Activated naive CD8-positive, alpha-beta T cell treated with anti-CD3 and anti-CD28 coated beads for 36 hours (primary cell): ENCODE data around the gene GTF2A1. TPM values are rescaled to one million over a fixed set of nuclear protein-coding genes. Genes with fewer than 3 reads are reported as not detected.

Source experiments
- DNase-seq: peaks from one replicate; pipeline ENCODE4 v3.0.0; 2021
- H3K27ac Mint-ChIP-seq: one replicate; pipeline ENCODE4 v1.8.0; 2022; ENCODE audit warnings: mild to moderate bottlenecking, moderate library complexity, mixed read lengths
- H3K27me3 Mint-ChIP-seq: one replicate; pipeline ENCODE4 v1.8.0; 2022; ENCODE audit warnings: mild to moderate bottlenecking, mixed read lengths
- H3K36me3 Mint-ChIP-seq: one replicate; pipeline ENCODE4 v1.8.0; 2021; ENCODE audit warnings: mild to moderate bottlenecking, mixed read lengths
- H3K4me1 Mint-ChIP-seq: one replicate; pipeline ENCODE4 v1.8.0; 2021; ENCODE audit warnings: mixed read lengths
- H3K4me3 Mint-ChIP-seq: one replicate; pipeline ENCODE4 v1.8.0; 2022; ENCODE audit warnings: mild to moderate bottlenecking, moderate library complexity, mixed read lengths
- H3K9me3 Mint-ChIP-seq: one replicate; pipeline ENCODE4 v1.8.0; 2022; ENCODE audit warnings: mixed read lengths
- total RNA-seq, 2 experiments: library from RNA; stranded (reverse); gene quantifications; one replicate each; pipeline ENCODE4 v1.2.3, GENCODE V29; 2021

Gene GTF2A1
- 10 to 100 TPM; 42.5 TPM for total RNA-seq

- peaks cover 4% of the 10 kb centered on the region for H3K27me3 Mint-ChIP-seq
- H3K36me3 Mint-ChIP-seq, result peaks cover 18% of the 10 kb centered on the region
- H3K9me3 Mint-ChIP-seq, result no peaks in the 10 kb centered on the region
- peak within 1 kb of the TSS; percentile 100 for H3K4me3 Mint-ChIP-seq
- H3K4me1 Mint-ChIP-seq, result peaks cover 24% of the 10 kb centered on the region
- H3K27ac Mint-ChIP-seq, result peak within 1 kb of the TSS; percentile 100
- peak; percentile 95 for DNase-seq
Observed at GRCh38 chr14:81220830-81221578, at the start of gene GTF2A1. TSS of gene GTF2A1 (minus strand) at chr14:81220959. CDS start at chr14:81220518, 441 bp downstream.

DNA sequence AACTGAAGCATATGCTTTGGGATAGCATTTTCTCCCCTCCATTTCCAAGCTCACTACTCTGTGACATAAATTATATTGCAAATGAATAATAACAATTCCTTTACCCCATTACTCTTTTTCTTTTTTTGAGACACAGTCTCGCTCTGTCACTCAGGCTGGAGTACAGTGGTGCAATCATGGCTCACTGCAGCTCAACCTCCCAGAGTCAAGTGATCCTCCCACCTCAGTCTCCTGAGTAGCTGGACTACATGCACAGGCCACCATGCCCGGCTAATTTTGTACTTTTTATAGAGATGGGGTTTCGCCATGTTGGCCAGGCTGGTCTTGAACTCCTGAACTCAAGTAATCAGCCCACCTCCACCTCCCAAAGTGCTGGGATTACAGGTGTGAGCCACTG, 49.2 kb upstream of the GTF2A1 start:
- no peaks in the 10 kb centered on the region for H3K9me3 Mint-ChIP-seq

GRCh38 chr14:81269100-81269978, 48.6 kb upstream of the GTF2A1 start:
- Mint-ChIP-seq H3K27me3 (peaks cover 25% of the 10 kb centered on the region), H3K9me3 (no peaks in the 10 kb centered on the region), H3K4me3 (no peak overlapping the region), H3K4me1 (peaks cover 7% of the 10 kb centered on the region), H3K27ac (no peak overlapping the region), H3K36me3 (no peaks in the 10 kb centered on the region)
- DNase-seq, result no peak

More for the DNA sequence above, 49.2 kb upstream of the GTF2A1 start:
- peaks cover 7% of the 10 kb centered on the region for H3K4me1 Mint-ChIP-seq
- H3K4me3 Mint-ChIP-seq, result no peak overlapping the region
- no peak overlapping the region for H3K27ac Mint-ChIP-seq
- peaks cover 25% of the 10 kb centered on the region for H3K27me3 Mint-ChIP-seq
- no peaks in the 10 kb centered on the region for H3K36me3 Mint-ChIP-seq
- DNase-seq, result no peak

DNA sequence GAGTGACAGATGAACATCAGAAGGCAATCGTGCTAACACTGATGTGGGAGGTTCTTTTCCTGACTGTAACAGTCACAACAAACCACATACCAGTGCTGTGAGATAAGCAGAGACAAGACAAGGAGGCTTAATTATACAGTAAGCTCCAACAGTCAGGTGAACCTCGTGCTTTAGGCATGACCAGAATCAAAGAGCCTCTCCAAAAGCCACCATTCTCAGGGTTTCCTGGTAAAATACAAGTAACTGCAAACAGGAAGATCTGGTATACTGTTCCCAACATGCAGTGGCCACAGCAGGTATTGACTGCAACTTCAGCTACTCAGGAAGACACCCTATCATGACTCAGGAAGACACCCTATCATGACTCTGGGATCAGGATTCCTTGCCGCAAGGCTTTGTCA, 47.3 kb upstream of the GTF2A1 start:
- peaks cover 30% of the 10 kb centered on the region for H3K27me3 Mint-ChIP-seq
- no peak overlapping the region for H3K4me3 Mint-ChIP-seq
- H3K4me1 Mint-ChIP-seq, result peaks cover 7% of the 10 kb centered on the region
- no peaks in the 10 kb centered on the region for H3K9me3 Mint-ChIP-seq
- H3K36me3 Mint-ChIP-seq, result no peaks in the 10 kb centered on the region
- DNase-seq, result no peak
- H3K27ac Mint-ChIP-seq, result no peak overlapping the region

DNA sequence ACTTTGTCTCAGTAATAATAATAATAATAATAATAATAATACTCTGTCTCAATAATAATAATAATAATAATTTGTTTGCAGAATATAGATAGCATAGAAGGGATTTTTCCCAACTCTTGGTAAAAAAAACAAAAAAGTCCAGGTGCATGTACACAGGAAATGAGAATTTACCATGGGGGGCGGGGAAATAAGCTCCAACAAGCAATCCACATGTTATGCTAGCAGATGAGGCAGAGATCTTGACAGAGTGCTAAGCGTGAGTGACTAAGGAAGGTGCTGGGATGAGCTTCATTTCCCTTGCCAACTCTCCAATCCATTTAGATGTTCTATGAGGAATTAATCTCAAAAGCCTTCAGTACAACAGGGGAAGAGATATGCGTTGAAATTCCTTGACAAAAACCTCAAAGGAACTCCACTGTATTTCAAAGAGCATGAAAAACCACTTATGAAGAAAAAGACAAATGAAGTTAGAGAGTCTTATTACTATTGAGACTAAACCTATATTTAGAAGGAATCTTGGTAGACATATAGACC, 44.9 kb upstream of the GTF2A1 start:
- Mint-ChIP-seq H3K27me3 (peaks cover 30% of the 10 kb centered on the region), H3K4me3 (no peak overlapping the region), H3K27ac (no peak overlapping the region), H3K36me3 (no peaks in the 10 kb centered on the region), H3K4me1 (peaks cover 7% of the 10 kb centered on the region), H3K9me3 (no peaks in the 10 kb centered on the region)
- no peak for DNase-seq

DNA sequence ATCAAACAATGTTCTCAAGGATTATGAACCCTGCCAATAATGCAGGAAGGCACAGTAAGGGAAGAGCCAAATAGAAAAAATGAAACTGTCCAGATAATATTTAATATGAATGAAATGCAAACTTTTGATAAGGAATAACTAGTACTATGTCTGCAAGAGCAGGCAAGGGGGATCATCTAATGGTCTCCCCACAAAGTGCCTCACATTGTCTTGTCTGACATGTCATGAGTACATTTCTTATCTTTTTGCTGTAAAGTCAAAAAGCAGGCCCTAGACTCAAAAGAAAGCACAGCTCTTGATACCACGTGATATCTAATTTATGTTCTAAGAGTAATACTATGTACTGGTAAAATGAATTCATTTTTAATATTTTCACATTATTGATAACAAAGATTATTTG, 43.9 kb upstream of the GTF2A1 start:
- Mint-ChIP-seq H3K27me3 (peaks cover 30% of the 10 kb centered on the region), H3K27ac (no peak overlapping the region), H3K36me3 (no peaks in the 10 kb centered on the region), H3K9me3 (no peaks in the 10 kb centered on the region), H3K4me1 (peaks cover 7% of the 10 kb centered on the region), H3K4me3 (no peak overlapping the region)
- no peak for DNase-seq

DNA sequence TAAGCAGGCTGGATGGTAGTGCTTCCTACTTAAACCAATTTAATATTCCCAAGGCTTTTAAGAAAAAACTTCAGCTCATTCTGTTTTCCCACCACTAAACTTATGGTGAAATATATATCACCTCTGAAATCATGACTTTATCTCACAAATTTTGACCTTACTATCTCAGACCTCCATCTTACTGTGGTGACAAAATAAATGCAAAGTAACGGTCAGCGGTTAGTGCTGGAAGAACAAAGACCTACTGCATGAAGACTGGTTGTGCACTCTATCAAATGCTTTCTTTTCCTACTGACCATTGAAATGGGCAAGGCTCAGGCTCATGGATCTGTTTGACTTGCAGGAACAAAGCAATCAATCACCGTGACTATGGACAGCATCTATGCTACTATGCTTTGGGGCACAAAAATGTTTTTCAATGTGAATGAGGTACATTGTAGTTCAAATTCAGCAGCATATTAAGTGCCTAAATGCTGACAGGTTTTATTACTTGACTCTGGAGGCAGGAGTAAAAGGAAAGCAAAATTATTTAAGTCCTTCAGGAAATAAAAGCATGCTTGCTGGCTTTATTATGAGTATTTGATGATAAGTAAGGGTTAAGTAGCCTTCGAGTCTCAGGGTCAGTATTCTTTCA, 43.1 kb upstream of the GTF2A1 start:
- H3K27me3 Mint-ChIP-seq, result peaks cover 30% of the 10 kb centered on the region
- no peaks in the 10 kb centered on the region for H3K36me3 Mint-ChIP-seq
- H3K9me3 Mint-ChIP-seq, result no peaks in the 10 kb centered on the region
- H3K4me3 Mint-ChIP-seq, result no peak overlapping the region
- no peak overlapping the region for H3K27ac Mint-ChIP-seq
- H3K4me1 Mint-ChIP-seq, result peaks cover 7% of the 10 kb centered on the region
- DNase-seq, result no peak

DNA sequence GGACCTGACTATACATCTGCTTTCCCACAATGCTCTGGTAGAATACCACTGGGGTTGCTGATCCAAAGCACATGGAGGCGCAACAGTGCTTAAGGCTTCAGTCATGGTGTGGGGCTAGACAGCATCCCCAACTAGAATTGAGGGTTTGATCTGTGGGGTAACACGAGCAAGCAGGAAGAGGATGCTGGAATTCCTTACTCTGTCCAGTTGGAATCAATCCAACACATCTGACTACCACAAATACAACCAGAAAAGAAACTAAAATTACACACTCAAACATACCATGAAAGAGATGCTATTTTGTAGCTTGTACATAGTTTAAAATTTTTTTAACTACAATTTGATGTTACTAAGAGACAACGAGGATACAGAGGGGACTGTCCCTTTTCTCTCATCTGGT, 40.4 kb upstream of the GTF2A1 start:
- Mint-ChIP-seq H3K4me1 (peaks cover 4% of the 10 kb centered on the region), H3K36me3 (no peaks in the 10 kb centered on the region), H3K27me3 (peaks cover 5% of the 10 kb centered on the region), H3K27ac (no peak overlapping the region), H3K4me3 (no peak overlapping the region), H3K9me3 (no peaks in the 10 kb centered on the region)
- DNase-seq, result no peak

DNA sequence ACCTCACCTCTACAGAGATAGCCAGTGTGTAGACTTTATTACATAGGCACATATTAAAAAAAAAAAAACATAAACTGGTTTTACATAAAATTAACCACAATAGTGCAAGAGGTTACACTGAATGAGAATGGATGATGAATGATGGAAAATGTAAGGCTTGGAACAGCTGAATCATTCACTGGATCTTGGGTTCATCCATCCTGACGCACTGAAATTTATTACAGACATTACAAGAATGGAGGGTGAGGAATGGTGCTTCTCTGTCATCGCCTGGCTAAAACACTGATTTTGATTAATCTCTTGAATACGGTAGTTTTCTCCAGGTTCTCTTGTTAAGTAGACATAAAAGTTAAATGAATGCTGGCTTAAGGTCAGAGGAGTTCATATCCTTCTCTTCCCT, 40.0 kb upstream of the GTF2A1 start:
- H3K27me3 Mint-ChIP-seq, result peaks cover 5% of the 10 kb centered on the region
- H3K36me3 Mint-ChIP-seq, result no peaks in the 10 kb centered on the region
- no peak for DNase-seq
- no peaks in the 10 kb centered on the region for H3K9me3 Mint-ChIP-seq
- no peak overlapping the region for H3K27ac Mint-ChIP-seq
- no peak overlapping the region for H3K4me3 Mint-ChIP-seq
- peaks cover 4% of the 10 kb centered on the region for H3K4me1 Mint-ChIP-seq

DNA sequence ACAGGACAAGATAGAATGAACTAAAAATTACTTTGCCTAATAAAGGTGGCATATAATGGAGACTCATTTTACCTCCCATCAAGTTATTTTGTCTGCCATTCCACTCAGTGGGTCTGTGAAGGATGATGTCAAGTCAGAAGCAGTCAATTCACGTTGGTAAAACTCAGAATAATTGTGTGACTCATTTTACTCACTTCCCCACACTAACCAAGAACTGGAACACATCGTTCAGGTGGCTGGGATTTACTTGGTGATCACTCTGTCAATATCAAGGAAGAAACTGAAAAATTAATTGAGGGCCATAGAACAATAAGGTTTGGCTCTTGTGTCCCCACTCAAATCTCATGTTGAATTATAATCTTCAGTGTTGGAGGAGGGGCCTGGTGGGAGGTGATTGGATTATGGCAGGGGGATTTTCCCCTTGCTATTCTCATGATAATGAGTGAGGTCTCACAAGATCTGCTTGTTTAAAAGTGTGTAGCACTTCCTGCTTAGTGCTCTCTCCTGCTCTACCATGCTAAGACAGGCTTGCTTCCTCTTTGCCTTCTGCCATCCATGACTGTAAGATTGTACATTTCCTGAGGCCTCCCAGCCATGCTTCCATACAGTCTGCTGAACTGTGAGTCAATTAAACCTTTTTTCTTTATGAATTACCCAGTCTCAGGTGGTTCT, 35.7 kb upstream of the GTF2A1 start:
- Mint-ChIP-seq H3K27ac (no peak overlapping the region), H3K36me3 (no peaks in the 10 kb centered on the region), H3K9me3 (no peaks in the 10 kb centered on the region), H3K4me1 (peaks cover 4% of the 10 kb centered on the region), H3K4me3 (no peak overlapping the region), H3K27me3 (no peaks in the 10 kb centered on the region)
- no peak for DNase-seq

DNA sequence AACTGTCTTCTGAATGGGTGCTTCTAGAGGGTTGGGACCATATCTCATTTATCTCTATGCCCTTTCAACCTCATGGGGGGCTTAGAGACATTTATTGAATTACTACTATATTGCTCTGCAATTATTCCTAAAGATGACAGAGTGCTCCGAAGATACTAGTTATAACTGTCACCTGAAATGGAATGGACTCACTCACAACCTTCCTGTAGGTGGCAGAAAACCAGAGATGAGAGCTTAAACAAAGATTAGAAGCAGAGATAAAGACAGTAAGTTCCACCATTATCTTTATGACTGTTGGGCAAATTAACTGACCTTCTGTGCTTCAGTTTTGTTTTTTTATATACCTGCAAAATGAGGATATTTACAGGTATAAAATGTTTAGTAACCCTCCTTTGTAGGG, 31.5 kb upstream of the GTF2A1 start:
- Mint-ChIP-seq H3K36me3 (no peaks in the 10 kb centered on the region), H3K27ac (no peak overlapping the region), H3K27me3 (no peaks in the 10 kb centered on the region), H3K9me3 (no peaks in the 10 kb centered on the region), H3K4me1 (peaks cover 4% of the 10 kb centered on the region), H3K4me3 (no peak overlapping the region)
- no peak for DNase-seq

- Mint-ChIP-seq H3K4me3 (no peak overlapping the region), H3K36me3 (peaks cover 6% of the 10 kb centered on the region), H3K27ac (no peak overlapping the region), H3K9me3 (peaks cover 13% of the 10 kb centered on the region), H3K4me1 (no peaks in the 10 kb centered on the region), H3K27me3 (peaks cover 5% of the 10 kb centered on the region)
- no peak for DNase-seq
Observed at GRCh38 chr14:81247271-81247766, 26.6 kb upstream of the GTF2A1 start.

GRCh38 chr14:81246461-81247270, 25.9 kb upstream of the GTF2A1 start:
- Mint-ChIP-seq H3K27ac (no peak overlapping the region), H3K4me1 (no peaks in the 10 kb centered on the region), H3K27me3 (peaks cover 5% of the 10 kb centered on the region), H3K4me3 (no peak overlapping the region), H3K9me3 (peaks cover 13% of the 10 kb centered on the region), H3K36me3 (peaks cover 6% of the 10 kb centered on the region)
- no peak for DNase-seq

GRCh38 chr14:81245771-81246170, 25.0 kb upstream of the GTF2A1 start:
- Mint-ChIP-seq H3K36me3 (peaks cover 6% of the 10 kb centered on the region), H3K4me1 (no peaks in the 10 kb centered on the region), H3K9me3 (peaks cover 13% of the 10 kb centered on the region), H3K27me3 (peaks cover 5% of the 10 kb centered on the region), H3K27ac (no peak overlapping the region), H3K4me3 (no peak overlapping the region)
- no peak for DNase-seq
